Middle frontal gyrus (tissue), 1 donor: ENCODE results near the gene SLC22A15.
"Not testable (repeated sequence)": the region's sequence is repeated elsewhere in the genome, so short reads cannot be mapped to it uniquely, and the experiment has no call there.

Source experiments
- DNase-seq: peaks from one replicate; pipeline ENCODE4 v3.0.0-alpha.2; 2015; ENCODE audit warnings: low spot score; ENCODE audit errors: extremely low spot score

The SLC22A15 gene

GRCh38 chr1:116031302-116031835 is 55.1 kb downstream of the SLC22A15 start:
- DNase-seq = no peak

DNA sequence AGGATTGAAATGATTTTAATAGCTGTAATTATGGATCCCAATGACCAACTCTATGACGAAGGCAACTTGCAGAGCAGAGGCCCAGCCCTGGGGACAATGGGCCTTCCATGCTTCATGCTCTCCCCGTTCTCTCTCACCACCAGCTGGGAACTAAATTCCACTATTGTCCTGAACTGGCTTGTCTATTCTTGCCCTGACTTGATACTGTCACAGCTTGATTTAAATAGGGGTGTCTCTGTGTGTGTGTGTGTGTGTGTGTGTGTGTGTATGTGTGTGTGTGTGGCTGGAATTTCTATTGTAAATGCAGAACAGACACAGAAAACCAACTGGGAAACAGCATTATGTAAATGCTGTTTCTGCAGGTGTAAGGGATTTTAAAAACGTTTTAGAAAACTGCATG is 57.0 kb downstream of the SLC22A15 start:
- peak; percentile 59 for DNase-seq

- DNase-seq = no peak
Observed at GRCh38 chr1:116036255-116036654, 59.9 kb downstream of the SLC22A15 start.

DNA sequence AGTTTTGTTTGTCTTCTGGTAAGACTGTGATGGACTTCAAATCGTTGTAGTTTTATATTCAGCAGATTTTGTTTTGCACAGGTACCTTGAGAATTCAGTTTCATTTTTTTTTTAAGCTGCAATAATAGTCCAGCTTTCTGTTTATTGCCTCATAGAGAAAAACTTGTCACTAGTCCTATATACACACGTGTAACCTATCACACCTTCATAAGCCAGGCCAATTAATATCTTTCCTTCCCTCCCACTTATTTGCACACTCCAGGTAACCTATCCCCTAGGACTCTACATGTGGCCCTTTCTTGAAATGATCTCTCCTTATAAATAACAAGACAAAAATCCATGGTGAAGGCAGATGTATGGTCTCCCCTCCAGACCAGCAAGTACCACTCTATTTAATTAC is 62.4 kb downstream of the SLC22A15 start:
- no peak for DNase-seq

DNA sequence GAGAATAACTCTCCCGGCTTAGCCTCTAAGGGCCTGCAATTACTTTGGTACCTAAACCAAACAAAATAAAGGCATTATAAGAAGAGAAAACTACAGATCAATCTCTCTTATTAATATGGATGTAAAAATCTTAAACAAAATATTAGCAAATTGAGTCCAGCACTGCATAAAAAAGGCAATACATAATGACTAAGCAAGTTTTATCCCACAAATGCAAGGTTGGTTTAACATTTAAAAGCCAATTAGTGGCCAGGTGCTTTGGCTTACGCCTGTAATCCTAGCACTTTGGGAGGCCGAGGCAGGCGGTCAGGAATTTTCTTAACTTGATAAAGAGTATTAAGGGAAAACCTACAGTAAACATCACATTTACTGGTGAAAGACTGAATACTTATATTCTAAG is 67.8 kb downstream of the SLC22A15 start:
- no peak for DNase-seq

DNA sequence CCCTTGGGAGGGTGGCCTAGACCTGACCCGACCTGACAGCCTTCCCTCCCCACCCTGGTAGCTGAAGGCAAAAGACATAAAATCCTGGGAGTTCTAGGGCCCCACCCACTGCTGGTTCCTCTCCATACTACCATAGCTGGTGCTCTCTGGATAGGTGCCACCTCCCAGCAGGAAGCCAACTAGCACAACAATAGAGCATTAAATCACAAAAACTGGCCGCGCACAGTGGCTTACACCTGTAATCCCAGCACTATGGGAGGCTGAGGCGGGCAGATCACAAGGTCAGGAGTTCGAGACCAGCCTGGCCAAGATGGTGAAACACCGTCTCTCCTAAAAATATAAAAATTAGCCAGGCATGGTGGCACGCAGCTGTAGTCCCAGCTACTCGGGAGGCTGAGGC is 70.6 kb downstream of the SLC22A15 start:
- DNase-seq = not testable (repeated sequence)

- not testable (repeated sequence) for DNase-seq
Observed at GRCh38 chr1:116051896-116052295, 75.6 kb downstream of the SLC22A15 start.

- DNase-seq = no peak
Observed at GRCh38 chr1:116062201-116062600, 85.9 kb downstream of the SLC22A15 start.

- no peak for DNase-seq
Observed at GRCh38 chr1:116064616-116065015, 88.3 kb downstream of the SLC22A15 start.

DNA sequence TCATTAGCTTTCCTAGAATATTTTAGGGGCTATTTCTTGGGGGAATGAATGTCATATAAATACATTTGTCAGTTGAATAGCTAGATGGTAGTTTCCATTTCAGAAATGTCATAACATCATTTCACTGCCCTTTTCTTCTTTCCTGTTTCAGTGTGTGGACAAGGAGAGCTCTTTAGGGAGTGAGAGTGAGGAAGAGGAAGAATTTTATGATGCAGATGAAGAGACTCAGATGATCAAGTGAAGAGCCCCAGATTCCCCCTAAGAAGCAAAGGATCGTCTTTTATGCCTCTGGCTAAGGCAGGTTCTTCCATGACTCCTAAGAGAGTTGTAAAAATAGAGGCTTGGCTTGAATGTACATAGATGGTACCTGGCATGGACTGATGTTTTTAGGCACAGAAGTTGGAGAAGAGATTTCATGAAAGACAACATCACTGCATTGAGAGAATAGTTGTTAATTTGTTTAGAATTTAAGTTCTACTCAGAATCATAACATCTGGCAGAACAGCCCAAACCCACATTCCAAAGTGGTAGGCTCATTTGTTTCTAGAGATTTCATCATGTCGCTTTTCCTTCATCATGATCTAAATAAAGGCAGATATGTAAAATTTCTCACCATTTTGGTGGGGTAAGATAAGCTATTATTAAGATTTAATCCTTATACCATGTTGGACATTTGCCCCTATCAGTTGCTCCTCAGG is 90.7 kb downstream of the SLC22A15 start:
- DNase-seq = no peak

GRCh38 chr1:116067566-116067890 is 91.2 kb downstream of the SLC22A15 start:
- DNase-seq = no peak

DNA sequence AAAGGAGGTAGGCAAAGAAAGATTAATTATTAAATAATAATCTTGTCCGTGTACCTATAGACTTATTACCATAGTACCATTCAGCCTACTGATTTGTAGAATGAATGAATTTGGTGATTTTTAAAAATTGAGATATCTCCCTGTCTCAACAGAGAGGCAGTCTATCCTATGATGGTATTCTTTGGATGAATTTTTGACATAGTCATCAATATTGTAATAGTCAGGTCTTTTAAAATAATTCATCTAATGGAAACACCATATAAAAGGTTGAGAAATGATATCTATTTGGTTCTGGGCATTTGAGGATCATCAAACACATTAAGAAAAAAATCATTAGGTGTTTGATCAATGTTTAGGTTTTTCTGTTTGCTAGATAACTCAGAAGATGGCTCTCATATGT is 99.3 kb downstream of the SLC22A15 start:
- DNase-seq = no peak

DNA sequence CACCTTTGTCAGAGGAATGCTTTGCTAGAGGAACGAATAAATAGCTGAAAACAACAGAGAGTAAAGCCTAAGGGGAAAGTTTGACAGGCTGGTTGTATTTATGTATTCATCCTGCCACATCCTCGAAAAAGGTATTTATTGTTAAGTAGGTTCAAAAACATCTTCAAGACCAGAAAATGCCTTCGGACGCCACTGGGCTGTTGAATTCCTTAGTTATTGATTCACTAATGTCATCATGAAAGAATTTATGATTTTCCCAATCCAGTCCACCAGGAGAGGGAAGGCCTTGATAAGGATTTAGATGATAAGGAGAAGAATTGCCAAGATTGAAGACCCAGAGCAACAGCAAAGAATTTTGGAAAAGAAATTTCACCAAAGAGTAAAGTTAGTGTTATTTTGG is 99.7 kb downstream of the SLC22A15 start:
- no peak for DNase-seq

DNA sequence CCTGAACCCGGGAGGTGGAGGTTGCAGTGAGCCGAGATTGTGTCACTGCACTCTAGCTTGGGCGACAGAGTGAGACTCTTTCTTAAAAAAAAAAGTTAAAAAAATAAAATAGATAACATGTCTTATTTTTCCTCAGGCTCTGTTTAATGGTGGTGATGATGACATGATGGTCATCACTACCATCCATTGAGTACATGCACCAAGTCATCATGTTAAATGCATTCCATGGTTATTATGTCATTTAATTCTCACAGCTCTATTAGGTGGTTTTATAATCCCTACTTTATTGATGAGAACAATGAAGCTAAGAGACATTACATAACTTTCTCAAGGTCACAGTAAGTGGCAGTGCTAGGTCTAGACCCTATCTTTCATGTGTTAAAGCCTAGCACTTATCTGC is 100.5 kb downstream of the SLC22A15 start:
- no peak for DNase-seq

GRCh38 chr1:116078699-116079223 is 102.4 kb downstream of the SLC22A15 start:
- no peak for DNase-seq

DNA sequence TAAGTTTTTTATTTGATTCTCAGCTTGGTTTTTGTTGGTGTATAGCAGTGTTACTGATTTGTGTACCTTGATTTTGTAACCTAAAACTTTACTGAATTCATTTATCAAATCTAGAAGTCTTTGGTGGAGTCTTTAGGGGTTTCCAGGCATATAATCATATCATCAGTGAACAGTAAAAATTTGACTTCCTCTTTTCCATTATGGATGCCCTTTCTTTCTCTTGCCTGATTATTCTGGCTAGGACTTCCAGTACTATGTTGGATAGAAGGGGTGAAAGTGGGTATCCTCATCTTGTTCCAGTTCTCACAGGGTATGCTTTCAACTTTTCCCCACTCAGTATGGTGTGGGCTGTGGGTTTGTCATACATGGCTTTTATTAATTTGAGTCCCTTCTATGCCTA is 111.3 kb downstream of the SLC22A15 start:
- no peak for DNase-seq

GRCh38 chr1:116089870-116090269 is 113.6 kb downstream of the SLC22A15 start:
- no peak for DNase-seq

DNA sequence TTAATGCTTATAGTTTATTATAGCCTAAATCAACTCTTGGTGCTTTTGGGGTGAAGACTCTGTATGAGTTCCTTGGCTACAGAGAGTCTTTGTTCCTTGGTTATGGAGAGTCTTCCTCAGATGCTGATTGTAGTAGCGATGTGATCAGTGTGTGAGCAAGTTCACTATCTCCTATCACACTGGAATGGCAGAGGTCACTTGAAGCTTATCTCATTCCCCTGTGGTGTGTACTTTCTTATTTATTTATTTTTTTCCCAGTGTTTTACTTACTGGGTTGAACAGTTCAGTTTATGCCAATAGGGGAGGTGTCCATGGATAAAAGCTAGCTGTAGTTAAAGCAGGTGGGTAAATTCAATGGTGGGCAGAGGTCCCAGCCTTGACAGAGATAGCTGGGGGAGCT is 114.8 kb downstream of the SLC22A15 start:
- no peak for DNase-seq

- DNase-seq = no peak
Observed at GRCh38 chr1:116092752-116093489, 116.6 kb downstream of the SLC22A15 start.

DNA sequence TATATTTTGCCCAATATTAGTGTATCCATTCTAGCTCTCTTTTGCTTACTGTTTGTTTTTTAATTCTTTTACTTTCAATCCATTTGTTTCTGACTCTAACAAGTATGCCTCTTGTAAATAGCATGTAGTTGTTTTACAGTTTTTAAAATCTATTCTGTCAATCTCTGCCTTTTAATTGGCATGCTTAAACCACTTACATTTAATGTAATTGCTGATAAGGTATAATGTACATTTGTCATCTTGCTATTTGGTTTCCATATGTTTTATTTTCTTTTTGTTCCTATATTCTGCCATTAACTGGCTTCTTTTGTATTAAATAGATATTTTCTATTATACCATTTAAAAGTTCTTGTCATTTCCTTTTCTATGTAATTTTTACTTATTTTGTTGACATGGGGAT is 118.7 kb downstream of the SLC22A15 start:
- DNase-seq = no peak

- no peak for DNase-seq
Observed at GRCh38 chr1:116096013-116096618, 119.8 kb downstream of the SLC22A15 start.

GRCh38 chr1:116097626-116098025 is 121.3 kb downstream of the SLC22A15 start:
- no peak for DNase-seq
